Kidney (tissue), 14 donors: Measurements from ENCODE around the gene AGRN. TPM values are rescaled to one million over a fixed set of nuclear protein-coding genes. Genes with fewer than 3 reads are reported as not detected.

Source experiments
- DNase-seq, 5 donors: peaks; one replicate each; pipeline ENCODE4 v3.0.0-alpha.2; 2013 to 2020
- FAIRE-seq: peaks from 2 replicates; lab custom pipeline; 2012; peaks lifted over from hg19 to GRCh38; lab: Jason Lieb, UNC
- H3K27ac ChIP-seq, 2 donors: one replicate each; pipeline ENCODE4 v1.7.0; 2013; ENCODE audit warnings: low read depth in 2 of 2, low read length in 2 of 2, inconsistent platforms in 1 of 2
- H3K27me3 ChIP-seq: one replicate; pipeline ENCODE4 v1.7.1; 2013; ENCODE audit warnings: low read length, inconsistent platforms; ENCODE audit not compliant: control insufficient read depth, insufficient read depth
- H3K36me3 ChIP-seq, 3 donors: one replicate each; pipeline versions ENCODE4 v1.7.0 to v1.7.1; 2013; ENCODE audit warnings: low read length in 3 of 3, control low read depth in 1 of 3, inconsistent platforms in 1 of 3; ENCODE audit not compliant: insufficient read depth in 3 of 3, control insufficient read depth in 2 of 3
- H3K4me1 ChIP-seq, 3 donors: one replicate each; pipeline versions ENCODE4 v1.7.0 to v1.7.1; 2013; ENCODE audit warnings: low read length in 3 of 3, inconsistent platforms in 1 of 3, low read depth in 1 of 3; ENCODE audit not compliant: control insufficient read depth in 2 of 3, insufficient read depth in 2 of 3
- H3K4me3 ChIP-seq, 3 donors: one replicate each; pipeline versions ENCODE4 v1.7.0 to v1.8.1; 2013; ENCODE audit warnings: low read length in 3 of 3, control low read depth in 1 of 3, inconsistent platforms in 1 of 3
- H3K9ac ChIP-seq, 3 donors: one replicate each; pipeline versions ENCODE4 v1.7.0 to v1.7.1; 2013; ENCODE audit warnings: low read length in 3 of 3, control low read depth in 1 of 3, inconsistent platforms in 1 of 3
- H3K9me3 ChIP-seq, 3 donors: one replicate each; pipeline versions ENCODE4 v1.7.0 to v1.7.1; 2013; ENCODE audit warnings: low read length in 3 of 3, control low read depth in 1 of 3, inconsistent platforms in 1 of 3; ENCODE audit not compliant: control insufficient read depth in 2 of 3, insufficient read depth in 1 of 3
- intact Hi-C: fragments of 100-400 bp; cut with DNase I; formaldehyde crosslinking; loops from one replicate; pipeline ENCODE4 v1.11.1; 2022
- polyA plus RNA-seq: library from polyadenylated mRNA; stranded (reverse); fragments of 350-450 nt; fragmentation: Illumina TruSeq; extraction: RNeasy Lipid Tissue Mini Kit (QIAGEN cat#74804); gene quantifications from one replicate; pipeline ENCODE4 v1.2.3, GENCODE V29; 2014; ENCODE audit warnings: low read depth, low replicate concordance; ENCODE audit not compliant: insufficient read depth
- total RNA-seq: library from RNA; stranded (reverse); fragmentation: NEBNext Ultra II Directional; extraction: Animal tissue kit (Norgen Biotek cat#: 25700); gene quantifications from one replicate; pipeline ENCODE4 v1.2.1, GENCODE V29; 2021
- TF ChIP-seq, protein P1 (sequence below): IDR thresholded peaks from 3 replicates; pipeline ENCODE4 v1.5.1; 2012; ENCODE audit warnings: mild to moderate bottlenecking, moderate library complexity, borderline replicate concordance; ENCODE audit not compliant: insufficient read depth; ENCODE audit errors: extremely low read depth
- donor health status: control.
- donor health status: control.
- donor health status: control.
- donor health status: control.
- donor health status: control.
- donor health status: DM: yes; HTN: yes; CAD: no.
- donor health status: Normal renal cell carcinoma (clear cell type).

AGRN gene
- total and polyA plus RNA-seq, 2 donors from 2014 or later, result 78.5 to 261 TPM

- H3K27me3 ChIP-seq, result no peaks in the 10 kb centered on the region
- no peak overlapping the region for H3K4me3 ChIP-seq
- FAIRE-seq, result no peak
- intact Hi-C loops, result no loop called here
- H3K4me1 ChIP-seq, result no peaks in the 10 kb centered on the region
- no peak overlapping the region for H3K9ac ChIP-seq
- TF ChIP-seq, protein P1, sequence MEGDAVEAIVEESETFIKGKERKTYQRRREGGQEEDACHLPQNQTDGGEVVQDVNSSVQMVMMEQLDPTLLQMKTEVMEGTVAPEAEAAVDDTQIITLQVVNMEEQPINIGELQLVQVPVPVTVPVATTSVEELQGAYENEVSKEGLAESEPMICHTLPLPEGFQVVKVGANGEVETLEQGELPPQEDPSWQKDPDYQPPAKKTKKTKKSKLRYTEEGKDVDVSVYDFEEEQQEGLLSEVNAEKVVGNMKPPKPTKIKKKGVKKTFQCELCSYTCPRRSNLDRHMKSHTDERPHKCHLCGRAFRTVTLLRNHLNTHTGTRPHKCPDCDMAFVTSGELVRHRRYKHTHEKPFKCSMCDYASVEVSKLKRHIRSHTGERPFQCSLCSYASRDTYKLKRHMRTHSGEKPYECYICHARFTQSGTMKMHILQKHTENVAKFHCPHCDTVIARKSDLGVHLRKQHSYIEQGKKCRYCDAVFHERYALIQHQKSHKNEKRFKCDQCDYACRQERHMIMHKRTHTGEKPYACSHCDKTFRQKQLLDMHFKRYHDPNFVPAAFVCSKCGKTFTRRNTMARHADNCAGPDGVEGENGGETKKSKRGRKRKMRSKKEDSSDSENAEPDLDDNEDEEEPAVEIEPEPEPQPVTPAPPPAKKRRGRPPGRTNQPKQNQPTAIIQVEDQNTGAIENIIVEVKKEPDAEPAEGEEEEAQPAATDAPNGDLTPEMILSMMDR, result no peak
- no peak for DNase-seq
- H3K36me3 ChIP-seq, result peaks cover 7 to 9% (median 8%) of the 10 kb centered on the region in 3 donors
- H3K9me3 ChIP-seq, result no peaks in the 10 kb centered on the region
- H3K27ac ChIP-seq, result no peak overlapping the region
Measured at GRCh38 chr1:1049318-1050165, 29.6 kb downstream of the AGRN start.

DNA sequence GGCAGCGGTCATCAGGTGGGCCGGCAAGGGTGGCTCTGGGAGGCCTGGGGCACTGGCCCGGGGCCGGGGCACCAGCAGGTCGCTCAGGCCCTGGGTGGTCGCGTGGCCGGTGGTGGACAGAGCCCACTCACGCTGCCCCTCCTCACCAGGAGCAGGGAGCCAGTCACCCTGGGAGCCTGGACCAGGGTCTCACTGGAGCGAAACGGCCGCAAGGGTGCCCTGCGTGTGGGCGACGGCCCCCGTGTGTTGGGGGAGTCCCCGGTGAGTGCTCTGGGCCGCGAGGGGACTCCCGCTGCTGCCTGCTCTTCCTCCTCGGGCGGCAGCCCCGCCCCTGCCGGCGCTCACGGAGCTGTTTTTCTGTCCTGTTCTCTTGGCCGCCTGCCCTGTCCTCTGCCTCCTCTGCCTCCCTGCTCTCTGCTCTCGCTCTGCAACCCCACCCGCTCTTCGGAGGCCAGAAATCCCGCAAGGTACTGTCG is 30.7 kb downstream of the AGRN start:
- no peaks in the 10 kb centered on the region for H3K9me3 ChIP-seq
- no peak for FAIRE-seq
- no peak overlapping the region for H3K27ac ChIP-seq
- H3K27me3 ChIP-seq, result no peaks in the 10 kb centered on the region
- H3K9ac ChIP-seq, result no peak overlapping the region
- DNase-seq, result no peak
- TF ChIP-seq, protein P1, result no peak
- intact Hi-C loops, result no loop called here
- H3K4me3 ChIP-seq, result no peak overlapping the region
- H3K36me3 ChIP-seq, result peaks cover 5 to 8% (median 7%) of the 10 kb centered on the region in 3 donors
- H3K4me1 ChIP-seq, result no peaks in the 10 kb centered on the region

GRCh38 chr1:1051127-1051810 is 31.3 kb downstream of the AGRN start:
- peaks cover 3 to 8% (median 5%) of the 10 kb centered on the region in 3 donors for H3K36me3 ChIP-seq
- no peak overlapping the region for H3K27ac ChIP-seq
- H3K9ac ChIP-seq, result no peak overlapping the region
- H3K4me3 ChIP-seq, result no peak overlapping the region
- FAIRE-seq, result no peak
- no peaks in the 10 kb centered on the region for H3K27me3 ChIP-seq
- TF ChIP-seq, protein P1, result no peak
- no peaks in the 10 kb centered on the region for H3K4me1 ChIP-seq
- H3K9me3 ChIP-seq, result no peaks in the 10 kb centered on the region
- no peak for DNase-seq
- intact Hi-C loops, result no loop called here
